D721Med (cell line): Measurements from ENCODE around the gene PTDSS2.

Experiments used
- DNase-seq: peaks from one replicate; pipeline ENCODE4 v3.0.0; 2011; ENCODE audit warnings: low spot score; ENCODE audit not compliant: insufficient read length
- FAIRE-seq: peaks from 2 replicates; lab custom pipeline; 2011; peaks lifted over from hg19 to GRCh38; lab: Jason Lieb, UNC
- TF ChIP-seq, protein P1 (sequence below): IDR thresholded peaks from 2 replicates; pipeline ENCODE4 v1.5.1; 2012; ENCODE audit warnings: mild to moderate bottlenecking, control low read depth; ENCODE audit not compliant: insufficient read depth; ENCODE audit errors: missing control alignments

Gene PTDSS2

GRCh38 chr11:496834-497564 lies 46.9 kb downstream of the PTDSS2 start:
- TF ChIP-seq, protein P1, sequence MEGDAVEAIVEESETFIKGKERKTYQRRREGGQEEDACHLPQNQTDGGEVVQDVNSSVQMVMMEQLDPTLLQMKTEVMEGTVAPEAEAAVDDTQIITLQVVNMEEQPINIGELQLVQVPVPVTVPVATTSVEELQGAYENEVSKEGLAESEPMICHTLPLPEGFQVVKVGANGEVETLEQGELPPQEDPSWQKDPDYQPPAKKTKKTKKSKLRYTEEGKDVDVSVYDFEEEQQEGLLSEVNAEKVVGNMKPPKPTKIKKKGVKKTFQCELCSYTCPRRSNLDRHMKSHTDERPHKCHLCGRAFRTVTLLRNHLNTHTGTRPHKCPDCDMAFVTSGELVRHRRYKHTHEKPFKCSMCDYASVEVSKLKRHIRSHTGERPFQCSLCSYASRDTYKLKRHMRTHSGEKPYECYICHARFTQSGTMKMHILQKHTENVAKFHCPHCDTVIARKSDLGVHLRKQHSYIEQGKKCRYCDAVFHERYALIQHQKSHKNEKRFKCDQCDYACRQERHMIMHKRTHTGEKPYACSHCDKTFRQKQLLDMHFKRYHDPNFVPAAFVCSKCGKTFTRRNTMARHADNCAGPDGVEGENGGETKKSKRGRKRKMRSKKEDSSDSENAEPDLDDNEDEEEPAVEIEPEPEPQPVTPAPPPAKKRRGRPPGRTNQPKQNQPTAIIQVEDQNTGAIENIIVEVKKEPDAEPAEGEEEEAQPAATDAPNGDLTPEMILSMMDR: no peak
- FAIRE-seq (no peak), DNase-seq (no peak)

- DNase-seq (no peak), FAIRE-seq (no peak)
- TF ChIP-seq, protein P1: no peak
Measured at GRCh38 chr11:497565-498296, 47.7 kb downstream of the PTDSS2 start.

DNA sequence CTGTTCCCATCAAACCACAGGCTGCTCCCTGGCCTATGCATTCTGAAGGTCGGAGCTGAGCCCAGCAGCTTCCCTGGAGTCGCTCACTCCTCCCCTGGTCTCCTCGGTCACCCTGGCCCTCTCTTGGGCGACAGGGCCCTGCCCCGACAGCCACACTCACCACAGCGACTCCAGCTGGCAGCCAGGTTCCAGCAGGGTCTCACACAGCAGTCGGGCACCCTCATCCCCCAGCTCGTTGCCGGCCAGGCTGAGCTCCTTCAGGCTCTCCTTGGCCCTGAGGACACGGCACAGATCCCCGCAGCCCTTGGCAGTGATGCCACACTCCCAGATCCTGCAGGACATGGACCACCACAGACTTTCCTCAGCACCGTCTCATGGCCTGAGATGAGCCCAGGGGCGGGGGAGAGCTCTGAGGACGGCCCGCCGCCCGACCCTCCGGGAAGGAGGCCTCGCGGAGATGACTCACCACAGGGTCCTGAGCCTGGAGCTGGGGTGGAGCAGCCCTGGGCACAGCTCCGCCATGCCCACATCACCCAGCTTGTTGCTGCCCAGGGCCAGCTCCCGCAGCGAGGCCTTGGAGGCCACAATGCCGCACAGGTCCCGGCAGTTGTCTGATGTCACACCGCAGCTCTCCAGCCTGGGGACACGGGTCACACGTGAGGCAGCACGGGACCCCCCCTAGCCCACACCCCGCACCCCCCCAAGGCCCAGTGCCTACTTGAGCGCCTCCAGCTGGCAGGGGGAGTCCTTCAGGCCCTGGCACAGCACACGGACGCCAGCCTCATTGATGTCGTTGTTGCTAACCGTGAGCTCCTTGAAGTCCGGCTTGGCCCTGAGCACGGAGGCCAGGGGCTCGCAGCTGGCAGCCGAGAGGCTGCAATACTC lies 48.5 kb downstream of the PTDSS2 start:
- TF ChIP-seq, protein P1: no peak
- FAIRE-seq (no peak), DNase-seq (no peak)

GRCh38 chr11:499201-500076 lies 49.4 kb downstream of the PTDSS2 start:
- TF ChIP-seq, protein P1: no peak
- FAIRE-seq: no peak
- DNase-seq: no peak

DNA sequence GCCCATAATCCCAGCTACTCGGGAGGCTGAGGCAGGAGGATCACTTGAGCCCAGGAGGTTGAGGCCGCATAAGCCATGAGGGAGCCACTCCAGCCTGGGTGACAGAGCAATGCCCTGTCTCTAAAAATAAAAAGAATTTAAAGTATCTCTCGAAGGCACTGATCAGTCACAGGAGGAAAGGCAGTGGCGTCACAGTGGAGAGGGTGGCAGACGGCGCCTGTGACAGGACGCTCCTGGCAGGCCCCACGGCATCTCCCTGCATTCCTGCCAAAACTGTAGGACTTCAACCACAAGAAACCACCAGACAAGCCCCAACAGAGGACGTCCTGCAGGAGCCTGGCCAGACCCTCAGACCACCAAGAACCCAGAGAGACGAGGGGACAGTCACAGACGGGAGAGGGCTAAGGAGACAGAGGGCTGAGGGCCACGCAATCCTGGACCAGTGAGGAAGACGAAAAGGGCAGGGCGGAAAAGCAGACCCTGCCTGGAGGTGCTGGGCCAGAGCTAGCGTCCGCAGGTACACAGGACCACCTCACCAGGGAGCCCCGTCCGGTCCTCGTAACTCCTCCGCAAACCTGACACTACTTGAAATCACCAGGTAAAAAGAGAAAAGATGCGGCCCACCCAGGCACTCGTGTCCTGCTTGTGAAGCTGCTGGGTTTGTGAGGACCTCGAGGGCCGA lies 51.1 kb downstream of the PTDSS2 start:
- no peak for DNase-seq
- no peak for FAIRE-seq
- TF ChIP-seq, protein P1: no peak
